Fibroblast of skin of left quadriceps (primary cell): ENCODE data around the gene MIER2.

Experiments used
- DNase-seq, 2 experiments: peaks; one replicate each; pipeline ENCODE4 v3.0.0-alpha.2; 2013; ENCODE audit warnings: low read depth in 2 of 2

Gene MIER2

DNA sequence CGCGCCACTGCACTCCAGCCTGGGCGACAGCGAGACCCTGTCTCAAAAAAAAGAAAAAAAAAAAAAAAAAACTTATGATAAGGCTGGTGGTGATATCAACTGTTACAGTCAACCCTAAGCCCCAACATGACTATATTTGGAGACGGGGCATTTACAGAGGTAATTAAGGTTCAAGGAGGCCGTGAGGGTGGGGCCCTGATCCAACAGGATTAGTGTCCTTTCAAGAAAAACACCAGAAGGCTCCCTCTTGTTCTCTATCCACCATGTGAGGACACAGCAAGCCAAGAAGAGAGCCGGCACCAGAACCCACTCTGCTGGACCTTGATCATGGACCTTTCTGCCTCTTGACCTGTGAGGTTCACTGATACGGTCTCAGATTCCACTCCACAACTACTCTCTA, 14.1 kb downstream of the MIER2 start:
- DNase-seq = no peak

DNA sequence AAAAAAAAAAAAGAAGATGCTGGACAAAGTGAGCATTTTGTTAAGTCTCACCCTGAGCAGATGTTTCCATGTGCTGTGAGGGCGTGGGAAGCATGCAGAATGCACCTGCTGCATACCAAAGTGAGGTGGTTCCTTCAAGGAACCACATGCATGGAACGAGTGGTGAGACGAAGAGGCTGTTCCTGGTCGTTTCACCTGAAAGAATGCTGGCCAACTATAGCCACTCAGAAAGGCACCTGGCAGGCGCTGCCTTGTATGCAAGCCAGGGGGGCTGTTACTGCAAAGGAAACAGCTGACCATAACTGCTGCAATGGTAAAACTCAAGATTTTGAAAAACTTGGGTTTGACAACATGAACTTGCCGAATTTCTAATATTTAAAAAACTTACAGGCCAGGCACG, 14.7 kb downstream of the MIER2 start:
- no peak for DNase-seq

DNA sequence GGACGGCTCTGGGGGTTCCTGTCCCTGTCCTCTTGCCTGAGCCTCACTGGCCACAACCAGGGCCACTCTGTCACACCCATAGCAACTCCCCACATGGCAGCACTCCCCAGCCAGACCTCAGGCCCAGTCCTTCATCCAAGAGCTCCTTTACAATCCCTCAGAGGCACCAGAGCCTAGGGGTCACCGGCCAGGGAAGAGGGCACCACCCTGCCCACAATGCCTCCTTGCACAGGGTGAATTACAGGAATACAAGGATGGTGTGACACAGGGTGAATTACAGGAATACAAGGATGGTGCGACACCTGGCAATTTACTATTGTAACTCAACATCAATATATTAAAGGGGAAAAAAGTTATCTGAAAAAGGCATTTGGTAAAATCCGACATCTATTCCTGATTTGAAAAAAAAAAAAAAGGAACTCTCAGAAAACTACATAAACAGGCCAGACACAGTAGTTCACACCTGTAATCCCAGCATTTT, 16.5 kb downstream of the MIER2 start:
- DNase-seq = no peak

DNA sequence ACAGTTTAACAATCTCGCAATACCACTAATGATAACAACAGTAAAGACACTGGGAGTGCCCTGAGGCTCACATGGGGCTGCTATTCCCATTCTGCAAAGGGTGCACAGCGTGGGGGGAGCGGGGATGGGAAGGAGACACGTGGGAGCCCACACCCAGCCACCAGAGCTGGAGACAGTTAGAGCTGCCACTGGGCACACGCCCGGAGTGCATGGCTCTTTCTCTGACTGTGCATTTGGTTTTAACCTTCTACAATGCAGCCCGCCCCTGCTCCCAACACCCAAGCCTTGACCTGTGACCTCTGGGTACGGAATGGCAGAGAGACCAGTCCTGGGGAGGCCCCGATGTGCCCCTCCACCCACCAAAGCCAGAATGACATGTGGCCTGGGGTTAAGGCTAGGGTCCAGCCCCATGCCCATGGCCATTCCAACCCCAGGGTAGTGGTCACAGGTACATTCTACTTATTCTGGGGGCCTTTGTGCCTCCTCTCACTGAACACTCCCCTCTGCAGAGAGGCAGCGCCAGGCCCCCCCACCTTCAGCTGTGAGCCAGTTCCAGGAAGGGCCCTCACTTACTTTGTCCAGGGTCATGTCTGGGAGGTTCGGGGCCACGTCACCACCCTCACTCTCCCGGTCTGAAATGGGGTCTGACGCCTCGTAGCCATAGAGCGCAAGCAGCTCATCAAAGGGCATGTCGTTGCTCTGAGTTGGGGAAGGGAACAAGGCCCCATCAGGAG, 17.1 kb downstream of the MIER2 start:
- no peak for DNase-seq

DNA sequence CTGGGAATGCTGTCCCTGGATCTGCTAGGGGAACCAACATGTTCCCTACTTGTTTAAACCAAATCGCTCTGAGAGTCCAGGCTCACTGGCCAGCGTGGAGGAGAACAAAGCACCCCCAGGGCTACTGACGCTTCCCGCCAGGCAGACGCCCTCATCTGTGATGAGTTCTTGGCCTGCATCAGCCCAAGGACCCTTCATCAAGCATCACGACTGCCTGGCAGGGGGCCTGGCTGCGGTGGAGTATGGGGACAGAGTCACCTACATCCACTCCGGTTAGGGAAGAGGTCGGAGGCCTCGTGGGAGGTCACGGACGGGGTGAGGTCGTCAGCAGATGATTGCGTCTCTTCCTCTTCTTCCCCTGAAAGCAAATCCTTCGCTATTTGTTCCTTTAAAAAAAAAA, 17.7 kb downstream of the MIER2 start:
- DNase-seq = no peak

DNA sequence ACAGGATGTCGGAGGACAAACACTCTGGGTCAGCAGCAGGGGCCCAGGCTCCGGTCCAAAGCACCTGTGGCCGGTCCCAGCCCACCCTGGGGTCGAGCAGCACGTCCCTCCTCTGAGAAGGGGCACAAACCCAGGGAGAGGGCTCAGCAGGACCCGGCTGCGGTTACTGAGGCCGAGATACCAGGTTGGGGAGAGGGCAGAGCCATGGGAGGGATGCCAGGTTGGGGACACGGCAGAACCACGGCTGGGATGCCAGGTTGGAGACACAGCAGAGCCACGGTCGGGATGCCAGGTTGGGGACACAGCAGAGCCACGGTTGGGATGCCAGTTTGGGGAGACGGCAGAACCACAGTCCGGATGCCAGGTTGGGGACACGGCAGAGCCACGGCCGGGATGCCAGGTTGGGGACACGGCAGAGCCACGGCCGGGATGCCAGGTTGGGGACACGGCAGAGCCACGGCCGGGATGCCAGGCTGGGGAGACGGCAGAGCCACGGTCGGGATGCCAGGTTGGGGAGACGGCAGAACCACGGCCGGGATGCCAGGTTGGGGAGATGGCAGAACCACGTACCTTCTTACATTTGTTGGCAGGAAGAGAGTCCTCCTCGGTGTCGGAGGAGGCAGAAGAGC, 18.5 kb downstream of the MIER2 start:
- DNase-seq = no peak

DNA sequence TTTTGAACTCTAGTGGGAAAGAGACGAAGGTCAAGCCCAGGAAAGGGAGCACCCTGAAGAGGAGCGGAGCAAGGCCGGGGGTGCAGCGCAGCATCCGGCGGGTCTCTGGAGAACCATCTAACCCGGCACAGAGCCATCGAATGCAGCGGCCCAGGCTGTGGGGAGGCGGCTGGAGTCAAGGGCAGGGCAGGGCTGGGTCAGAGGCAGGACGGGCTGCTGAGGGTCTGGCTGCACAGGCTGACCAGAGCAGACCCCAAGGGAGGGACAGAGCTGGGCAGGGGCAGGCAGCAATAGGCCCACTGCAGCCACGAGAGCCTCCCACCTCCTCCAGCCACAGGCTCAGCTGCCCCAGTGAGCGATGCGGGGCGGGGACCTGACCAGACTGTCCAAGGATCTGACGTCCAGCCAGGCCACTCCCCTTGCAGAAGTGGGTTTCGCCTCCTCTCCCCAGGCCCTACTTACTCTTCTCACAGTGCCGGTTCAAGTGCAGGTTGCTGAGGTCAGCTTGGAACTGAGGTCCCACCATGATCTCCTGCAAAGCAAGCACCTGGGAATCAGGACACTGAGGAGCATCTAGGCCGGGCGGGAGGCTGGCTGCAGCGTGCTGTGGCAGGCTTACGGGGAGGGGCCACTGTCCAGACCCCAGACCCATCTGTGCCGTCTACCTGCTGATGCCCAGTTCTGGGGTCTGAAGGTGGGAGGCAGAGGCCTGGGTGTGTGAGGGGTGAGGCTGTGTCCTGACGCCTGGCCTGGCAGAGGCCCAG, 19.2 kb downstream of the MIER2 start:
- DNase-seq = no peak

DNA sequence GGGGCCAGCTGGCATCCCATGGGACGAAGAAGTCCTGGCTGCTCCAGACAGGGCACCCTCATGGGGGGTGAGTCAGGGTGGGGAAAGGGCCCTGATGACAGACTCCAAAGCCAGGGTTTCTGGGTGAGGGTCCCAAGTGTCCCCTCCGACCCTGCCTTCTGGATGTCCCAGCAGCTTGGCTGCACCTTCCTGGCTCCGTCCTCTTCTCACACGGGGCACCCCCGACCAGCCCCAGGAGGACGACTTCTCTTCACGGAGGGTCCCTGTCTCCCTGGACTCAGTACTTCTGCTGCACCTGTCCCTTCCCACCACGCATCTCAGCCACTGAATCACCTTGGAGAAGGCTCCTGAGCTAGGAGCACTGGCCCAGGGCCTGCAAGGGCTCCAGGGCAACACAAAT, 19.9 kb downstream of the MIER2 start:
- no peak for DNase-seq

DNA sequence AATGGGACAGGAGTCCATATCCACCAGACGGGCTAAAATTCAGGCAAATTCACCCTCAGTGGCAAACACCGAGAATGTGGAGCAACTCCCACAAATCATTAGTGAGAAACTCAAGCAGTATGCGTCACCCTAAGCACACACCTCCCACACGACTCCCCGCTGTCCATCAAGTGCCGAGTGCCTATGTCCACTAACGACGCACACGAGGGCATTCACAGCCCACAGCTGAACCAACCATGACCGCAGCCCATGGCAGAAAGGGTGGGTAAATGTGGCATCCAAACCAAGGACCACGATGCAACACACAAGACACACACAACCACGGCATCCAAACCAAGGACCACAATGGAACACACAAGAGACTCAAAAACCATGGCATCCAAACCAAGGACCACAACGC, 22.0 kb downstream of the MIER2 start:
- no peak for DNase-seq

DNA sequence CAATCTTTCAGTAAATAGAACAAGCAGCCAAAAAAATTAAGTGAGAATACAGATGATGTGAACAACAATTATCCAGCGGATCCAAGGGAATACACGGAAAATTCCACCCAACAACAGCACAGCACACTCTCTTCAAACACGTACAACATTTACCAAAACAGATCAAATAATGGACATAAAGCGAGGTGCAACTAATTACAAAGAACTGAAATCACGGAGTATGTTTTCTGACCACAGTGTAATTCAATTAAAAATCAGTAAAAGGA, 26.2 kb downstream of the MIER2 start:
- no peak for DNase-seq

DNA sequence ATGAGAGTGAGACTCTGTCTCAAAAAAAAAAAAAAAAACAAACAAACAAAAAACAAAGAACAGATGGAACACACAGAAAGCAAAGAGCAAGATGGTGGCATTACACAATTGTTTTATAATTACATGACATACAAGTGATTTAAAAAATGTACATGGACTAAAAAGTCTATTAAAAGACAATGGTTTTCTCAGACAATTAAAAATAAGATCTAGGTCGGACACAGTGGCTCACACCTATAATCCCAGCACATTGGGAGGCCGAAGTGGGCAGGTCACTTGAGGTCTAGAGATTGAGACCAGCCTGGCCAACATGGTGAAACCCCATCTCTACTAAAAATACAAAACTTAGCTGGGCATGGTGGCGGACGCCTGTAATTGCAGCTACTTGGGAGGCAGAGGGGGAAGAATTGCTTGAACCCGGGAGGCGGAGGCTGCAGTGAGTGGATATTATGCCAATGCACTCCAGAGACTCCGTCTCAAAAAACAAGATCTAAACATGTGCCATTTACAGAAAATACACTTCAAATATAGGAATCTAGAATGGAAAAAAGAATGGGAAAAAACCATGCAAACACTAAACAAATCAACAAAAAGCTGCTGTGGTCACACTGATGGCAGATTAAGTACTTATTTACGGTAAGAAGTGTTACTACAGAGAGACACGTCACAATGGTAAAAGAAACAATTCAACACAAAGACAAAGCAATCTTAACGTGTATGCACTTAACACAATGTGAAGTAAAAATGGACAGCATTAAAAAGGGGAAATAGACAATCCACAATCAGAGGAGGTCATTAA, 26.7 kb downstream of the MIER2 start:
- DNase-seq = no peak

DNA sequence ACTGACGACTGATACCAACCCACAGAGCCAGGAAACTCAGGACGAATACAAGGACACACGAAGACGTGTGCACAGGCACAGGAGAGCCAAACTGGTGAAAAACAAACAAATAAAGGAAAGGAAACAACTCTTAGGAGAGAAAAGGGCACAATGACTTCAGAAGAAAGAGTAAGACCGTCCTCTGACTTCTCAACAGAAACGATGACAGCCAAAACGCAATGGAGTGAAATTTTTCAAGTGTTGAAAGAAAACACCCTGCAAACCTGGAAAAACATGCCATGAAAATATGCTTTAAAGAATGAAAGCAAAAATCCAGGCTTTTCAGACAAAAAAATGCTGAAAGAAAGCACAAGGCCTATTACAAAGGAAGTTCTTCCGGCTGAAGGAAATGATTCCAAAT, 28.8 kb downstream of the MIER2 start:
- no peak for DNase-seq

DNA sequence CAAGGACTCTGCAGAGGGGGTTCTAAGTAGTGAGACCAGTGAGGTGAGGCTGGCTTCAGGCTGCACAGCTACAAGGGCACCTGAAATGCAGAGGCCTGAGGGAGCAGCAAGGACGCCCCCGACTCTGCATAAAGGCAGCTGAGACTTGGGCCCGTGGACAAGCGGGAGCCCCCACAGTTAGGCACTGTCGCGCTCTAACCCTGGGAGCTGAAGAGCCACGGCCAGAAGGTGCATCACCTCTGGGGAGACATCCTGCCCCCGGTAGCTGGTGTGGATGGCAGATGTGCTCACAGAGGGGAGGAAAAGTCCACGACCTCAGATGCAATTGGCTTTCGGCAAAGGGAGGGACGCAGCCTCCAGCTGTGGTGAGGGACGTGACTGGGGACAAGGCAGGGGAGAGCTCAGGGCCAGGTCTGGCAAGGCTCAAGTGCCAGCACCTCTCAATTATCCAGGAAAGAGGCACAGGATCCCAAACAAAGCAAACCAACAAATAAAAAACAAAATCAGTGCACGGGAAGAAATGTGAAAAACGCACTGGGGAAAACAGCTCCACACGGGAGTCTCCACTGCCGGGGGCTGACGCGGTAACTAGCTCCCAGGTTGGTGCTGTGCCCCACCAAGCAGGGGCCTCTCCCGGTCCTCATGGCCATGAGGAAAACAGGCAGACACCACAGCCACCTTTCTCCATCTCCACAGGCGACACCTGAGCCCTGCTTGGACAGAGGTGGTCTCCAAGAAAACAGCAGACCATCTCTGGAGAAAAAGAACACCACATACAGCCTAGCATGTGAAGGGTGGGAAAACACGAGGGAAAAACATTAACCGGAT, 30.4 kb downstream of the MIER2 start:
- no peak for DNase-seq

DNA sequence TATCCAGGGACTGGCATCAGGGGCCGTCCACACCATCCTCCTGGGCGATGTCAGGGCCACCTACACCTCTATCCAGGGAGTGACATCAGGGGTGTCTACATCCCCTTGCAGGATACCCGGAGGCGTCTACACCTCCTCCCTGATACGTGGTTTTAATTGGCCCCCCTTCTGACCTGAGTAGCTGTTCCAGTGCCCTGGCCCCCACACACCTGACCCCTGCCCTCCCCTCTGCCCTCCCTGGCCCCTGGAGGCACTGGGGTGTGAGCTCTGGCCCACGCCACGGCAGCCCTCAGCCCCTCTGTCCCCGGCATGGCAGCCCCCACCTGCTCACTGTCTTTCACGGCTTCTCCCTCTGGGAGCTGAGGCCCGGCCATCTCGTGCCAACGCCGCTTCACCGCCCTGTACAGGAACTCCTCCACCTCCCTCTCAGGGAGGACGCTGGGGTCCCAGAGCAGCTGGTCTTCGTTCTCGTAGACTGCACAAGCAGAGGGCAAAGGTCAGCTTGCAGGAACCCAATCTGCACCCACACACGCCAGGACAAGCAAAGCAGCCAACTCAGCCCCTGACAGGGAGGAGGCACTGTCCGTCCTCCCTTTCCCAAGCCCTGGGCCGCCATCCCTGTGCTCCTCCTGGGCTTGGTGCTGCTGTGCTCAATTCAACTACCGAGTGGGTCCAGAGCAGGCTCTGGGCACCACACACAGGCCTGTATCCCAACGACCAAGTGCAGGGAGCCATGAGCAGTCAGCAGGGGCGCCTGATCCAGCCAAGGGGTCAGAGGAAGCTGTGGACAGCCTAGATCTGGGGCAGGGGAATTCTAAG, 31.2 kb downstream of the MIER2 start:
- no peak for DNase-seq

DNA sequence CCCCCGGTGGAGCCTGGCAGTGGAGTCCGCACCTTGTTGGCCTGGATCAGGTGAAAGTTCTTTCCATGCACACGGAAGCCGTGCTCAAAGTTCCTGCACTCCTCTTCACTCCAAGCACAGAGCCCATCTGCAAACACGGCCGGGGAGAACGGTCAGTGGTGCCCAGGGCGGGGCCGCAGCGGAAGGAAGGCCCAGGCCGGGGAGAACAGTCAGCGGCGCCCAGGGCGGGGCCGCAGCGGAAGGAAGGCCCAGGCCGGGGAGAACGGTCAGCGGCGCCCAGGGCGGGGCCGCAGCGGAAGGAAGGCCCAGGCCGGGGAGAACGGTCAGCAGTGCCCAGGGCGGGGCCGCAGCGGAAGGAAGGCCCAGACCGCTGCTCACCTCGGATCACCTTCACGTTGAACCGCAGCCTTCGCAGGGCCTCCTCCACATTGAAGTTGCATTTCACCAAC, 32.8 kb downstream of the MIER2 start:
- no peak for DNase-seq

DNA sequence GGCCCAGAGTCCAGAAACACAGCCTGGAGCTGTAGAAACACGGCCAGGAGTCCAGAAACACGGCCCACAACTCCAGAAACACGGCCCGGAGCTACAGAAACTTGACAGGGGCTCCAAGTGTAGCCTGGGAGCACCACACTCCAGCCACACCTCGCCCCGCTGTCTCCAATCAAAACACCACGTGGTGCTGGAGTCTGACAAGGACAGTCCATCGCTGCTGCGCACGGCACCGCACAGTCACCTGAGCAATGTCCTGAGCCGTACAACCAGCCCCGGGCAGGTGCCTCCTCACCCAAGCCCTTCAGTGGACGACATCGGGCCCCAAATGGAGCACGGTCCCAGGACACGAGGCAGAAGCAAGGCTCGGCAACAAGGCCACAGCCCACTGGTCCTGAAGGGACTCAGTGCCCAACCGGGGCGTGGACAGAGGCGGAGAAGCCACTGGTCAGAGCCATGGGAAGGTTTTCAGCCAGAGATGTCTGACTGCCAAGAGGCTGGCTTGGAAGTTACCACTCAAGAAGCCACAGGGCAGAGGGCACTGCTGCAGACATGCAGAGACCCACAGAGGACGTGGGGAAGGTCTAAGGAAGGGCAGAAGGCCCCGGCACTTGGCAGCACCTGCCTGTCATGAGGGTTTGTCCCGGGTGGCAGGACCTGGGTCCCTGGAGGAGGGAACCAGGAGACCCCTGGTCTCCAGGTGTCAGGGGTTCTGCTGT, 33.7 kb downstream of the MIER2 start:
- no peak for DNase-seq

DNA sequence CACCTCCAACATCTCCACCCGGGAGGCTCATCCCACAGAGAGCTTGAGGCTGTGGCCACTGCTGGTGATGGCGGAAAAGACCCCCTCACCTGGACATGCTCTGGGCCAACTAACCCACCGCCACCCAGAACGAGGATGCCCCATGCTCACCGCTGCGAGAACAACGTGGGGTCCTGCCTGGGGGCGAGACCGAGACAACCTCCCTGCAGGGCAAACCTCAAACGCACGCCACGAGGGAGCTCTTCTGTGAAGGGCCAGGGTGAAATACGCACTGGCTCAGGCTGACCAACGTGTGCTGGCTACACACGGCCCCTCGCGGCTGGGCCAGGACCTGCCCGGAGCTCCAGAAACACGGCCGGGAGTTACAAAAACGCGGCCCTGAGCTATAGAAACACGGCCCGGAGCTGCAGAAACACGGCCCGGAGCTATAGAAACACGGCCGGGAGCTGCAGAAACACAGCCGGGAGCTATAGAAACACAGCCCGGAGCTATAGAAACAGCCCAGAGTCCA, 34.4 kb downstream of the MIER2 start:
- no peak for DNase-seq

DNA sequence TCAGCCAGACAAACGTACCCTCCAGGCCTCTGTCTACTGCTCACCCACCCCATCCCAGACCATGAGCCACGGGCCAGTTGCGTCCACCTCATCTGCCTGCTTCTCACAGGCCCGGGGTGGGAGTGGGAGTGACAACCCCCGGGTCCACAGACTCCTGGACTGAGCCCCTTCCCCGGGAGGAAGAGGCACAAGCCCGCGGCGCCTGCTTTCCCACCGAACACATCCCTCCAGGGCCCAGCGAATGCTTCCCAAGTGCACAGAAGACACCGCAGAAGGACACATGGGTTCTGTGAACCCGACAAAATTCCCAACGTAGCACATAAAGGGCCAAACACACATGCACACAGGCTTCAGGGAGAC, 35.4 kb downstream of the MIER2 start:
- DNase-seq = no peak

DNA sequence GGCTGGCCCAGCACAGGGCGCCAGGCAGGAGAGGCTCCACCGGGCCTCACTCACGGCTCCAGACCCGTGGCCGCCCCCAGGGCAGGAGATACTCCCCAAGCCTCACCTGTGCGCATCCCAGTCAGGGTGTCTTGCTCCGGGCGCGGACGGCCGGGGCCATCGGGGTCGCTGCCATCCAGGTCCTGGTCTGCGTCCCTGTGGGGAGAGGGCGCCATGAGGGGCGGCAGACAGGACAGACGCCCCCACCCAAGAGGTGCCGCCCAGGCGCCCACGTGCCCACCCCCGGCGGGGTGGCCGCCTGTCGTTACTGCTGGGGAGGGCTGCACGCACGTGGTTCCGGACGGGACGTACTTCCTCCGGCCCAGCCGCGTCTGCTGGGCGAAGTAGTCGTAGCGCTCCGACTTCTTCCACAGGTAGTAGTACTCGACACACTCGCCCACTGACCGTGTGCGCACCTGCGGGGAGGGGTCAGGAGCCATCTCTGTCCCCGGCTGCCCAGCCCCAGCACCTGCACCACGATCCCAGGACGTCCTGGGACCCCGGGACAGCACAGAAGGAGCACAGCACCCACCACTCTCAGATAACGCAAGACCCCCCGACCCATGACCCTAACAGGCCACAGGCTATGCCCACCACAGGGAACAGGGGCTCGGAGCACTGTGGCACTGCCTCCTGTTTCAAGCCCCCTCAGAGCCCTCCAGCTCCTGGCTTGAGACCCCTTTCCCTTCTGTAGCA, 36.0 kb downstream of the MIER2 start:
- no peak for DNase-seq
